ENCODE data around the gene MYPOP. TPM values are rescaled to one million over a fixed set of nuclear protein-coding genes. Genes with fewer than 3 reads are reported as not detected.

Gene MYPOP
- total and polyA plus RNA-seq, 10 of the 15 experiments (the other 5 are each of a cell fraction or from before 2014, with no cell fraction given) = 0.47 to 9.4 (median 1.4) TPM

GRCh38 chr19:45902651-45903625, 525 bp upstream of the MYPOP start (continued):
- TF ChIP-seq PRDM15 (CRISPR knock-in tag; IDR thresholded peaks at IDR 0.05) (no peak), RCOR1 (conservative IDR thresholded peaks at IDR 0.05; ENCODE audit: low read depth, low read length) (no peak), RELB (IDR thresholded peaks at IDR 0.05; ENCODE audit: low read depth) (0 out of 2 replicates have a peak, but pooled peaks have one; percentile 37), RB1 (IDR thresholded peaks at IDR 0.05; ENCODE audit: borderline replicate concordance) (0 out of 2 replicates have a peak, but pooled peaks have one; percentile 75), ELK1 (IDR thresholded peaks at IDR 0.05; ENCODE audit: low read depth, low read length) (no peak), NBN (IDR thresholded peaks at IDR 0.05) (peak; percentile 35), POLR2AphosphoS5 (IDR thresholded peaks at IDR 0.05; ENCODE audit: low read length) (peak; percentile 77), EGR1 (IDR thresholded peaks at IDR 0.05; ENCODE audit: borderline replicate concordance in 1 of 2, low read depth in 2 of 2, low read length in 2 of 2) (peak in 1 of 2 experiments; percentile 78; a peak in 2 of 3 replicates), CHD1 (IDR thresholded peaks at IDR 0.05; ENCODE audit: low read depth, low read length) (no peak), ZNF687 (IDR thresholded peaks at IDR 0.05) (no peak), SPI1 (IDR thresholded peaks at IDR 0.05; ENCODE audit: borderline replicate concordance, insufficient read depth, low read depth, low read length) (no peak), E4F1 (IDR thresholded peaks at IDR 0.05; ENCODE audit: borderline replicate concordance, partially characterized antibody) (peak; percentile 22), NR2C2 (IDR thresholded peaks at IDR 0.05; ENCODE audit: borderline replicate concordance, control insufficient read depth, insufficient read length, low read depth) (no peak), CBX3 (IDR thresholded peaks at IDR 0.05; ENCODE audit: borderline replicate concordance, low read depth) (no peak)

Measured in GM12878 (cell line).